HepG2 (cell line): ENCODE results near the gene AHR. TPM values are rescaled to one million over a fixed set of nuclear protein-coding genes. Genes with fewer than 3 reads are reported as not detected.

Experiments used
- ATAC-seq: fragments of 200-7000 bp; cut with Tn5 transposase; 3 replicates; pipeline ENCODE4 v1.9.1; 2020; ENCODE audit warnings: mild to moderate bottlenecking, moderate library complexity
- BruUV-seq: library from RNA; stranded (reverse); fragments of 400-500 nt; replicated peaks from 2 replicates; lab custom pipeline; 2021; lab: Mats Ljungman, UMichigan
- CTCF ChIA-PET: fragments of 300-600 bp; formaldehyde crosslinking; extraction: SDS; loops from one replicate; lab custom pipeline; 2021; ENCODE audit warnings: low total read pairs, inconsistent platforms, low intra/inter-chr PET ratio; lab: Yijun Ruan, JAX
- POLR2A ChIA-PET: fragments of 350-600 bp; sonication (Branson Sonifier 250); formaldehyde crosslinking; loops from one replicate; lab custom pipeline; 2020; ENCODE audit warnings: antibody characterized with exemption, inconsistent platforms; lab: Yijun Ruan, JAX
- DNase-seq: peaks from one replicate; pipeline ENCODE4 v3.0.0-alpha.2; 2015; ENCODE audit warnings: low spot score
- FAIRE-seq: peaks from 3 replicates; lab custom pipeline; 2011; peaks lifted over from hg19 to GRCh38; lab: Jason Lieb, UNC
- H2AFZ ChIP-seq: one replicate; pipeline ENCODE4 v1.6.1; 2011; ENCODE audit warnings: low read length, inconsistent platforms
- H3K27ac ChIP-seq: fragments of 300-600 bp; 3 replicates; pipeline ENCODE4 v1.8.0; 2011; ENCODE audit warnings: mixed run types, mild to moderate bottlenecking, mixed read lengths, low read length, inconsistent platforms; ENCODE audit not compliant: insufficient read depth; ENCODE audit errors: extremely low read length
- H3K27me3 ChIP-seq, 2 experiments: fragments of 200-600 bp in 1 of 2; 2 replicates in 1 of 2; 3 replicates in 1 of 2; pipeline versions ENCODE4 v1.6.0 to v1.8.0; 2011; ENCODE audit warnings: low read length in 2 of 2, mild to moderate bottlenecking in 2 of 2, moderate library complexity in 2 of 2, inconsistent platforms in 1 of 2; ENCODE audit not compliant: insufficient read depth in 2 of 2, control insufficient read depth in 1 of 2
- H3K36me3 ChIP-seq, 2 experiments: fragments of 200-600 bp in 1 of 2; replicated peaks in 1 of 2; 2 replicates in 1 of 2; 3 replicates in 1 of 2; pipeline versions ENCODE4 v1.5.1 to v1.8.0; 2011; ENCODE audit warnings: low read length in 2 of 2, inconsistent platforms in 1 of 2; ENCODE audit not compliant: insufficient read depth in 2 of 2, control insufficient read depth in 1 of 2
- H3K4me1 ChIP-seq: 2 replicates; pipeline ENCODE4 v1.5.1; 2012; ENCODE audit warnings: low read length, inconsistent platforms; ENCODE audit not compliant: insufficient read depth
- H3K4me2 ChIP-seq: 2 replicates; pipeline ENCODE4 v1.6.0; 2011; ENCODE audit warnings: low read depth, low read length, inconsistent platforms
- H3K4me3 ChIP-seq, 3 experiments: fragments of 200-600 bp in 1 of 3; sonication (generic), shearing (Covaris generic) in 1 of 3; replicated peaks in 1 of 3; 2 replicates each; pipeline ENCODE4 v1.5.1; 2011 to 2016; ENCODE audit warnings: low read length in 3 of 3, inconsistent platforms in 2 of 3, low read depth in 2 of 3, mild to moderate bottlenecking in 2 of 3, control low read depth in 1 of 3, mixed read lengths in 1 of 3; ENCODE audit not compliant: insufficient read depth in 1 of 3
- H3K79me2 ChIP-seq: one replicate; pipeline ENCODE4 v1.6.1; 2011; ENCODE audit warnings: low read length, inconsistent platforms; ENCODE audit not compliant: insufficient read depth
- H3K9ac ChIP-seq: 2 replicates; pipeline ENCODE4 v1.6.0; 2011; ENCODE audit warnings: mild to moderate bottlenecking, low read depth, low read length, inconsistent platforms; ENCODE audit not compliant: insufficient read depth
- H3K9me3 ChIP-seq: 2 replicates; pipeline ENCODE4 v1.5.1; 2012; ENCODE audit warnings: mild to moderate bottlenecking, low read length
- H4K20me1 ChIP-seq: 2 replicates; pipeline ENCODE4 v1.6.0; 2011; ENCODE audit warnings: inconsistent platforms, mild to moderate bottlenecking, low read length, moderate library complexity; ENCODE audit not compliant: insufficient read depth
- CSRNP2 ChIP-seq: sonication (generic); formaldehyde crosslinking; conservative IDR thresholded peaks from 2 replicates; pipeline ENCODE4 v1.8.0; 2022; ENCODE audit warnings: low read depth, missing genetic modification reagents
- GMEB1 ChIP-seq: sonication (generic); formaldehyde crosslinking; IDR thresholded peaks from 2 replicates; pipeline ENCODE4 v1.5.1; 2020; ENCODE audit warnings: missing genetic modification reagents, mild to moderate bottlenecking, borderline replicate concordance
- GRHL1 ChIP-seq: sonication (generic); formaldehyde crosslinking; conservative IDR thresholded peaks from 2 replicates; pipeline ENCODE4 v1.8.0; 2022; ENCODE audit warnings: missing genetic modification reagents
- HNRNPH1 ChIP-seq: fragments of 200-400 bp; formaldehyde crosslinking; optimal IDR thresholded peaks from 2 replicates; pipeline ENCODE3; 2017; ENCODE audit warnings: mild to moderate bottlenecking, low read depth, low read length
- NR2F2 ChIP-seq: IDR thresholded peaks from 2 replicates; pipeline ENCODE4 v1.6.1; 2012; ENCODE audit warnings: low read depth, inconsistent platforms, borderline replicate concordance
- TAF15 ChIP-seq: fragments of 200-400 bp; formaldehyde crosslinking; IDR thresholded peaks from one replicate; pipeline ENCODE4 v1.6.1; 2018; ENCODE audit warnings: mild to moderate bottlenecking, low read depth, low read length; ENCODE audit not compliant: poor library complexity, severe bottlenecking
- ZGPAT ChIP-seq: IDR thresholded peaks from 2 replicates; pipeline ENCODE4 v1.6.1; 2016; ENCODE audit warnings: mild to moderate bottlenecking
- ZNF124 ChIP-seq: sonication (generic); formaldehyde crosslinking; IDR thresholded peaks from 2 replicates; pipeline ENCODE4 v1.4.0; 2020; ENCODE audit warnings: missing genetic modification reagents
- ZNF329 ChIP-seq: sonication (generic); formaldehyde crosslinking; IDR thresholded peaks from 2 replicates; pipeline ENCODE4 v1.9.0; 2021; ENCODE audit warnings: low read depth, mild to moderate bottlenecking, missing genetic modification reagents
- ZNF431 ChIP-seq: sonication (generic); formaldehyde crosslinking; IDR thresholded peaks from 2 replicates; pipeline ENCODE4 v1.9.0; 2022; ENCODE audit warnings: missing genetic modification reagents, low read depth, mild to moderate bottlenecking, borderline replicate concordance
- ZNF691 ChIP-seq: sonication (generic); formaldehyde crosslinking; IDR thresholded peaks from 2 replicates; pipeline ENCODE4 v1.4.0; 2020; ENCODE audit warnings: missing genetic modification reagents, low read depth, mild to moderate bottlenecking, borderline replicate concordance
- ZNF703 ChIP-seq: sonication (generic); formaldehyde crosslinking; IDR thresholded peaks from 2 replicates; pipeline ENCODE4 v1.5.1; 2020; ENCODE audit warnings: missing genetic modification reagents, mild to moderate bottlenecking, moderate library complexity, borderline replicate concordance
- ZSCAN21 ChIP-seq: sonication (generic); formaldehyde crosslinking; IDR thresholded peaks from 2 replicates; pipeline ENCODE4 v1.8.0; 2022; ENCODE audit warnings: mild to moderate bottlenecking, missing genetic modification reagents, moderate library complexity, borderline replicate concordance
- ZZZ3 ChIP-seq: sonication (generic); formaldehyde crosslinking; IDR thresholded peaks from 2 replicates; pipeline ENCODE4 v1.4.0; 2020; ENCODE audit warnings: missing genetic modification reagents, mild to moderate bottlenecking, borderline replicate concordance
- in situ Hi-C: cut with HindIII; loops from 2 replicates; pipeline ENCODE4 v1.10.0; 2017; ENCODE audit warnings: low pct_unique_long_range_greater_than_20kb; ENCODE audit not compliant: extremely low pct_ligation_motif_present
- intact Hi-C: fragments of 100-400 bp; cut with micrococcal nuclease; formaldehyde crosslinking; loops from one replicate; pipeline ENCODE4 v1.10.0; 2022; ENCODE audit not compliant: unreplicated experiment
- polyA plus RNA-seq, 8 experiments: library from polyadenylated mRNA; depleted of rRNA in 3 of 8; stranded (reverse) in 7 of 8; unstranded in 1 of 8; fragments of >200 nt; fragmentation: Illumina TruSeq in 4 of 8; extraction: Trizol in 4 of 8; gene quantifications; 2 replicates each; pipeline versions ENCODE4 v1.2.1 to v1.2.3, GENCODE V29; 2011 to 2016; ENCODE audit warnings: low read depth in 4 of 8, missing spikeins in 1 of 8, mixed read lengths in 1 of 8; ENCODE audit not compliant: insufficient read depth in 1 of 8
- total RNA-seq, 5 experiments: library from RNA; depleted of rRNA; stranded (reverse); fragments of >200 nt; fragmentation: Illumina TruSeq; extraction: Trizol; gene quantifications; 2 replicates each; pipeline ENCODE4 v1.2.3, GENCODE V29; 2016; ENCODE audit warnings: low read depth in 1 of 5

AHR gene
- total and polyA plus RNA-seq, 2 of the 13 experiments (the other 11 are each of a cell fraction or from before 2014, with no cell fraction given): 9.0 to 31.3 TPM

GRCh38 chr7:17385612-17386011 lies 87.2 kb downstream of the AHR start:
- H3K27ac ChIP-seq: no peak overlapping the region
- no peaks in the 10 kb centered on the region for H4K20me1 ChIP-seq
- ChIA-PET CTCF (no interaction called here), POLR2A (no interaction called here)
- H3K4me2 ChIP-seq: no peak overlapping the region
- H3K36me3 ChIP-seq: no peaks in the 10 kb centered on the region
- H3K79me2 ChIP-seq: no peaks in the 10 kb centered on the region
- H2AFZ ChIP-seq: no peak overlapping the region
- TF ChIP-seq ZNF691 (CRISPR knock-in tag): no peak
- no peak for TF ChIP-seq ZZZ3 (CRISPR knock-in tag)
- TF ChIP-seq TAF15: no peak
- TF ChIP-seq GMEB1 (CRISPR knock-in tag): no peak
- no peak for TF ChIP-seq GRHL1 (CRISPR knock-in tag)
- no peak for TF ChIP-seq ZGPAT
- no peak for TF ChIP-seq ZSCAN21
- no peak for TF ChIP-seq NR2F2
- TF ChIP-seq ZNF431: no peak
- TF ChIP-seq ZNF124: no peak
- TF ChIP-seq ZNF329 (CRISPR knock-in tag): no peak
- TF ChIP-seq CSRNP2 (CRISPR knock-in tag): no peak
- no peak for TF ChIP-seq HNRNPH1
- no peak for TF ChIP-seq ZNF703 (CRISPR knock-in tag)
- in situ Hi-C loops: no loop called here
- no peak overlapping the region for H3K4me3 ChIP-seq
- H3K9me3 ChIP-seq: no peaks in the 10 kb centered on the region
- peaks cover 9% of the 10 kb centered on the region for H3K4me1 ChIP-seq
- no peak overlapping the region for H3K9ac ChIP-seq
- intact Hi-C loops: no loop called here
- H3K27me3 ChIP-seq: no peaks in the 10 kb centered on the region; a peak in 1 of 5 replicates
- ATAC-seq (no peak), FAIRE-seq (no peak), DNase-seq (no peak)
- BruUV-seq: no TSS peak
